DND-41 (cell line): ENCODE results near the gene NOTCH4.

Experiments
- CTCF ChIP-seq: IDR thresholded peaks from 2 replicates; pipeline ENCODE4 v1.5.1; 2012; ENCODE audit warnings: borderline replicate concordance, low read length, moderate library complexity, mild to moderate bottlenecking; ENCODE audit not compliant: poor library complexity, severe bottlenecking; ENCODE audit errors: extremely low read depth
- EZH2 ChIP-seq: IDR thresholded peaks from 3 replicates; pipeline ENCODE4 v1.6.1; 2012; ENCODE audit warnings: borderline replicate concordance, low read depth, mild to moderate bottlenecking, moderate library complexity, low read length, inconsistent platforms; ENCODE audit not compliant: severe bottlenecking

GRCh38 chr6:32179766-32180405, 44.0 kb downstream of the NOTCH4 start:
- TF ChIP-seq CTCF: no peak
- TF ChIP-seq EZH2: no peak
